HL-60 (cell line): Measurements from ENCODE around the gene LAMA5.

Experiments used
- CTCF ChIP-seq: IDR thresholded peaks from one replicate; pipeline ENCODE4 v1.5.1; 2011; ENCODE audit warnings: low read length, control low read depth, inconsistent platforms; ENCODE audit not compliant: insufficient read depth
- POLR2AphosphoS5 ChIP-seq: IDR thresholded peaks from 2 replicates; pipeline ENCODE4 v1.6.1; 2012; ENCODE audit warnings: low read depth
- REST ChIP-seq: IDR thresholded peaks from 2 replicates; pipeline ENCODE4 v1.6.1; 2012; ENCODE audit warnings: low read depth; ENCODE audit not compliant: insufficient replicate concordance

- no peak for TF ChIP-seq CTCF
- TF ChIP-seq POLR2AphosphoS5, result no peak
- no peak for TF ChIP-seq REST
Observed at GRCh38 chr20:62309947-62310756, 57.0 kb downstream of the LAMA5 start.
